GM19397 (cell line): Measurements from ENCODE around the gene AVPR2.

Source experiments
- ATAC-seq: cut with Tn5 transposase; IDR thresholded peaks from one replicate; pipeline ENCODE4 v1.9.1; 2021; ENCODE audit warnings: mild to moderate bottlenecking, moderate library complexity; ENCODE audit not compliant: unreplicated experiment

AVPR2 gene

GRCh38 chrX:153870791-153871360 is 33.6 kb upstream of the AVPR2 start:
- ATAC-seq: no peak

- ATAC-seq: no peak
These were observed 33.0 kb upstream of the AVPR2 start for GRCh38 chrX:153871451-153871850.

- no peak for ATAC-seq
These were observed 32.3 kb upstream of the AVPR2 start for GRCh38 chrX:153871946-153872878.

- ATAC-seq: no peak
These were observed 31.0 kb upstream of the AVPR2 start for GRCh38 chrX:153873282-153874084.

DNA sequence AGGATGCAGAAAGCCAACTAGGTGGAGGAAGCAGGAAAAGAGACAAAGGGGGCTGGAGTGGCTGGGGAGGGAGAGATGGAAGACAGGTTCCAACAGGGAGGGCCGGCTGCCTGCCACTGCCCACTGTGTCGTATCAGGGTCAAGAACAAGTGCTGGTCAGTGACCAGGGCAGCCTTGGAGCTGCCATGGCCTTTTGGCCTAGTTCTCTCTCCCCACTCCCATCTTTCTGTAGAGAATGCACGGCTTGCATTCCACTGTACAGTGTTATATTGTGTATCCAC is 30.4 kb upstream of the AVPR2 start:
- no peak for ATAC-seq

DNA sequence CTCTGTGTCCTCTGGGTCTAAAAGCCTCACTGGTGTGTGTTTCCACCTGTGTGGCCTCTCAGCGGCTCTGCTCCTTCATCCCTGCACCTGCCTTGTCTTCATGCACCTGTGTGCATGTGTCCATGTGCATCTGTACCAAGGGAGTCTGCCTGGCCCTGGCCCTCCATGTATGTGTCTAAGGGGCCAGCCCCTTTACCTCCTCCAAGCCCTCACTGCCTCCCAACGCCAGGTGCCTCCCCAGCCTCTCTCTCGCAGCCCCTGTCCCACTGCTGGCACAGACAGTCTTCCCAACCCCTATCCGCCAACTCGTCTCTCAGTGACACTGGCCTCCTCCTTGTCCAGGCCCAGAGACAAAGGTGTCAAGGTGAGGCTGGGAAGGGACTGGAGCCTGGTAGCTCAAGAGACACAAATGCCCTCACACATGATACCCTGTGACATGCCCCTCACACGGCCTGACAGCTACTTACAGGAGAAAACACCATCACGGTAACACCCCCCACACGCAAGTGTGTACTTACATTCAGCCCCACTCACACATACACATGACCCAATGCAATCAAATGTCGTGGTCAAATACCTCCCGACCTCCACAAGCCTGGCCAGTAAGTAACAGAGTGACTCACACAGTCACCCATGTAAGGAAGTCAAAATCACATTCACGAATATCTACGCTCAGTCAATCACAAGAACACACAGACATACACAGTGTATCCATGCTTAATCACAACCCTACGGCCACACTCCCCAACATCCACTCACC is 29.9 kb upstream of the AVPR2 start:
- ATAC-seq: no peak

GRCh38 chrX:153875391-153876111 is 28.9 kb upstream of the AVPR2 start:
- no peak for ATAC-seq

GRCh38 chrX:153876112-153876491 is 28.4 kb upstream of the AVPR2 start:
- no peak for ATAC-seq

GRCh38 chrX:153877571-153878261 is 26.8 kb upstream of the AVPR2 start:
- no peak for ATAC-seq

- no peak for ATAC-seq
These were observed 26.1 kb upstream of the AVPR2 start for GRCh38 chrX:153878345-153878744.

- no peak for ATAC-seq
These were observed 25.4 kb upstream of the AVPR2 start for GRCh38 chrX:153878969-153879653.

GRCh38 chrX:153879741-153880439 is 24.6 kb upstream of the AVPR2 start:
- no peak for ATAC-seq

DNA sequence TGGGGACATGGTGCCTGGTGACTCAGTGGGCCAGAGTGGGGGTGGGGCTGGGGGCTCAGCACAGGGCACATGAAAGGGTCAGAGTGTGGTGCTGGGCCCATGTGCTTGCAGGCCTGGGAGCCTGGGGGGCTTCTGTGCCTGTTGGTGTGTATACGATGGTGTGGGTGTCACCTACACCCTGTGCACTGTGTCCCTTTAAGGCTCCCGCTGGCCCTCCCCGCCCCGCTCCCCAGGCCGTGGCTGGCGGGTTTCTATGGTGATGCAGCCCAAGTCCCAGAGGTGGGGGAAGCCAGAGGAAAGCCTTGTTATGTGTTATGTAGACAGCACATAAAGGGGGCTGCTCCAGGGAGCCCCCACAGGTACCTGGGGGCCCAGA is 24.0 kb upstream of the AVPR2 start:
- ATAC-seq: no peak

DNA sequence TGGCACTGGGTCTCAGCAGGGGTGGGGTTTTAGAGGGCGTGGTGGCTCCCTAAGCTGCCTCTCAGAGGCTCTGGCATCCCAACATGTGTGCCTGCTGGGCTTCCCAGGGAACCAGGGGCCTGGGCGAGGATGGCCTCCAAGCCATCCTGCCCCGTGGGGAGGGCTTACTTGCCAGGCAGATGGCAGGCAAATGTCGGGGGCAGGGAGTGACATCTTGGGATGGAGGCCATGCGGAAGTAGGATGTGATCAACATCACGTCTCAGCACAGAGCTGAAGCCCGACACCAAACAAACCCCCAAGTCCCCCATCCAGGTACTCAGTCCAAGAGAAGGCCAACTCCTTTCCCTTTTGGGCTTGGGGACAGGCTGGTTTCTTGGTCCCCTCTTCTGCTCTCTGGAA is 23.2 kb upstream of the AVPR2 start:
- no peak for ATAC-seq

- ATAC-seq: no peak
These were observed 22.4 kb upstream of the AVPR2 start for GRCh38 chrX:153882086-153882498.

GRCh38 chrX:153882557-153882956 is 21.9 kb upstream of the AVPR2 start:
- no peak for ATAC-seq

DNA sequence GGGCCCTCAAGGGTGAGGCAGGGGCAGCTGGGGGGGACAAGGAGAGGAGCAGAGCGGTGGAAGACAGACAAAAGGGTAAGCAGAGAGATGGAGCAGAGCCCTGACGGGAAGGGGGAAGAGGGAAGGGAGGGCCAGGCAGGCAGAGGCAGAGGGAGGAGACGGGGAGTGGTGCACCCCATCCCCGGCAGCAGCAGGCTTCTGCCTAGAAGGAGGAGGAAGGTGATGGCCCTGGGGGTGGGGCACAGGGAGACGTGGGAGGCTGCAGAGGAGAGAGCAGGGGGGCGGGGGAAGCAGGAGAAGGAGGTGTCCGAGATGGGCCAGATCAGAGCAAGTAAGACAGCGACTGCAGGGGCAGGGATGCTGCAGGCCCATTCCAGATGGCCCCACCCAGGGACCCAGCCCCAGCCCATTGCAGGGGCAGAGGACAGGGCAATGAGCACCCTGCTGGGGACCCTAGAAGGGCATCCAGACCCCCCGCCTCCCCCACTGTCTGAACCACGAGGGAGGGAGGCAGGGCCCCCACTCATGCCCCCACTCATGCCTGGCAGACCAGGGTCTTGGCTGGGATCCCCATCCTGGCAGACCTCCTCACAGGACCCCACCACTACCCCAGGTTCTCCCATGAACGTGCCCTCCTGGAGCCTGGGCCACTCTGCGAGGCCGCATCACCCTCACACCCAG is 21.2 kb upstream of the AVPR2 start:
- ATAC-seq: no peak

- ATAC-seq: no peak
These were observed 20.3 kb upstream of the AVPR2 start for GRCh38 chrX:153884136-153884535.
